HFF-Myc (cell line): ENCODE measurements around the gene PRSS53.

ENCODE experiments used
- DNase-seq: peaks from one replicate; pipeline ENCODE4 v3.0.0-alpha.2; 2011; ENCODE audit warnings: low read depth; ENCODE audit errors: extremely low read depth
- H3K4me3 ChIP-seq: replicated peaks from 2 replicates; pipeline ENCODE4 v1.5.1; 2011; ENCODE audit warnings: low read depth, mild to moderate bottlenecking, control low read depth, low read length
- CTCF ChIP-seq: IDR thresholded peaks from 2 replicates; pipeline ENCODE4 v1.5.1; 2012; ENCODE audit warnings: mild to moderate bottlenecking, low read depth, low read length, control low read depth; ENCODE audit errors: missing control alignments

PRSS53 gene

GRCh38 chr16:31129568-31130335 lies 41.0 kb upstream of the PRSS53 start:
- DNase-seq: no peak
- no peak overlapping the region for H3K4me3 ChIP-seq
- no peak for TF ChIP-seq CTCF

- H3K4me3 ChIP-seq: no peak overlapping the region
- no peak for DNase-seq
- TF ChIP-seq CTCF: no peak
These were observed 40.2 kb upstream of the PRSS53 start for GRCh38 chr16:31128711-31129567.

GRCh38 chr16:31127182-31127581 lies 38.4 kb upstream of the PRSS53 start:
- no peak overlapping the region for H3K4me3 ChIP-seq
- no peak for TF ChIP-seq CTCF
- no peak for DNase-seq

- TF ChIP-seq CTCF: no peak
- no peak for DNase-seq
- H3K4me3 ChIP-seq: no peak overlapping the region
These were observed 37.1 kb upstream of the PRSS53 start for GRCh38 chr16:31125844-31126243.

- DNase-seq: no peak
- TF ChIP-seq CTCF: no peak
- no peak overlapping the region for H3K4me3 ChIP-seq
These were observed 31.4 kb upstream of the PRSS53 start for GRCh38 chr16:31120129-31120528.

GRCh38 chr16:31118223-31119155 lies 29.7 kb upstream of the PRSS53 start:
- peak overlapping the region; percentile 65 for H3K4me3 ChIP-seq
- no peak for DNase-seq
- no peak for TF ChIP-seq CTCF
